CD4-positive, alpha-beta T cell treated with Interleukin-15 for 1 hour (primary cell): ENCODE data around the gene PSMF1.
"Not testable (repeated sequence)": the region's sequence is repeated elsewhere in the genome, so short reads cannot be mapped to it uniquely, and the experiment has no call there.

Source experiments
- DNase-seq: peaks from one replicate; pipeline ENCODE4 v3.0.0-alpha.2; 2020

PSMF1 gene

GRCh38 chr20:1122388-1123315 is 4.2 kb downstream of the PSMF1 start:
- no peak for DNase-seq

GRCh38 chr20:1123666-1124065 is 5.3 kb downstream of the PSMF1 start:
- no peak for DNase-seq

- DNase-seq = no peak
Observed at GRCh38 chr20:1124421-1124820, 6.0 kb downstream of the PSMF1 start.

GRCh38 chr20:1125277-1125676 is 6.9 kb downstream of the PSMF1 start:
- DNase-seq = no peak

- no peak for DNase-seq
Observed at GRCh38 chr20:1127840-1128239, 9.4 kb downstream of the PSMF1 start.

GRCh38 chr20:1130058-1130694 is 11.8 kb downstream of the PSMF1 start:
- DNase-seq = no peak

GRCh38 chr20:1130847-1131246 is 12.4 kb downstream of the PSMF1 start:
- DNase-seq = peak; percentile 47

- DNase-seq = no peak
Observed at GRCh38 chr20:1131354-1131753, 13.0 kb downstream of the PSMF1 start.

GRCh38 chr20:1134355-1134754 is 16.0 kb downstream of the PSMF1 start:
- DNase-seq = no peak

GRCh38 chr20:1134836-1135235 is 16.4 kb downstream of the PSMF1 start:
- DNase-seq = no peak

GRCh38 chr20:1137236-1137635 is 18.8 kb downstream of the PSMF1 start:
- no peak for DNase-seq

- no peak for DNase-seq
Observed at GRCh38 chr20:1144401-1145172, 26.2 kb downstream of the PSMF1 start.

GRCh38 chr20:1146957-1147356 is 28.6 kb downstream of the PSMF1 start:
- DNase-seq = no peak

- DNase-seq = not testable (repeated sequence)
Observed at GRCh38 chr20:1149812-1150211, 31.4 kb downstream of the PSMF1 start.

GRCh38 chr20:1150218-1150617 is 31.8 kb downstream of the PSMF1 start:
- DNase-seq = no peak

- DNase-seq = no peak
Observed at GRCh38 chr20:1150968-1151367, 32.6 kb downstream of the PSMF1 start.

- DNase-seq = no peak
Observed at GRCh38 chr20:1154226-1154625, 35.8 kb downstream of the PSMF1 start.

GRCh38 chr20:1154691-1155090 is 36.3 kb downstream of the PSMF1 start:
- DNase-seq = no peak

- DNase-seq = no peak
Observed at GRCh38 chr20:1155342-1155741, 36.9 kb downstream of the PSMF1 start.

GRCh38 chr20:1160496-1160895 is 42.1 kb downstream of the PSMF1 start:
- no peak for DNase-seq

GRCh38 chr20:1160991-1161390 is 42.6 kb downstream of the PSMF1 start:
- no peak for DNase-seq

- DNase-seq = no peak
Observed at GRCh38 chr20:1163105-1163504, 44.7 kb downstream of the PSMF1 start.

- no peak for DNase-seq
Observed at GRCh38 chr20:1163653-1164052, 45.3 kb downstream of the PSMF1 start.

GRCh38 chr20:1164871-1165270 is 46.5 kb downstream of the PSMF1 start:
- DNase-seq = no peak
